GM03348 (cell line): ENCODE results near the gene TPTE2.
A peak's percentile ranks its signal among the peaks of the same experiment; 100 is the strongest.
"Not testable (repeated sequence)": the region's sequence is repeated elsewhere in the genome, so short reads cannot be mapped to it uniquely, and the experiment has no call there.

Source experiments
- DNase-seq: peaks from one replicate; pipeline ENCODE4 v3.0.0; 2012; ENCODE audit warnings: low spot score

The TPTE2 gene

DNA sequence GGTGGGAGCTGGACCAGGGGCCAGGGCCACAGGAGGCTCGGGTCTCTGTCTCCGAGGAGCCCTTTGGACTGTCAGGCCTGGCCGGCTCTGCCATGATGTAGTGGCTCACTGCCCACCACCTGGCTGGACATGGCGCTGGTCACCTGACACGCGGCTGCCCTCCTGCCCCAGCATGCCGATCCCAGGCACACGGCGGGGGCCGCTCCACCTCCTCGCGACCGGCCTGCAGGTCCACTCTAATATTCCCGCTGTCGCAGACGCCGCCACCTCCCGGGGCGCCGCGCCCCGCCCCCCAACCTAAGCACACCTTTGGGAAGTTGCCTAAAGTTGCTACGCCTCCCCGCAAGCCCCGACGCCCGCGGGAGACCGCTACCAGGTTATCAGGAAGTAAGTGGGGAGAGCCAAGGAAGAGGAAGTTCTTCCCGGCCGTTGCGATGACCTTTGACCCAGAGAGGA lies at the start of gene TPTE2:
TPTE2 (minus strand) TSS at position 406 of the 456 bp plus-strand sequence. CDS start 58,298 bp downstream, outside the sequence.
- DNase-seq: not testable (repeated sequence)

DNA sequence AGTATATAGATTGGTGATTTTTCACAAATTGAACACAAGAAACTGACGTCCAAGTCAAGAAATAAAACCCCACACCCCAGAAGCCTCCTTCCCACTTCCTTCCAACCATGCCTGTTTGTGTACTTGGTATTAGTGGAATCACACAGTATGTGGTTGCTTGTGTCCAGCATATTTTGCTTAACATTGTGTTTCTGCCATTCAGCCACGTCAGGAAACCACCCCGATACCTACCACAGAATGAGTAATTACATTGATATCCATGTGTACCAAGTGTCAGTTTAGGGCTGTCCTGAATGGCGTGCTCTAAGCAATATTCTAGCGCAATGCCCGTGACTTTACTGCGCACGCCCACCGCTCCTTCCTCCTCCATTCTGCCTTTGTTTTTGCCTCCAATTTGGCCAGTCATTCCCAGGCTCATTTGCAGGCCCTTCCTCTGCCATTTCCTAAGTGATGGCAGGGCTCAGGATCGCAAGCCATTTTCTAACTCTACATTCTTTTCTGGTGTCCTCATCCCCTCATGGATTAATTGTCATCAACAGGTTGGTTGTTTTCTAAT lies 46.3 kb upstream of the TPTE2 start:
- DNase-seq: no peak

DNA sequence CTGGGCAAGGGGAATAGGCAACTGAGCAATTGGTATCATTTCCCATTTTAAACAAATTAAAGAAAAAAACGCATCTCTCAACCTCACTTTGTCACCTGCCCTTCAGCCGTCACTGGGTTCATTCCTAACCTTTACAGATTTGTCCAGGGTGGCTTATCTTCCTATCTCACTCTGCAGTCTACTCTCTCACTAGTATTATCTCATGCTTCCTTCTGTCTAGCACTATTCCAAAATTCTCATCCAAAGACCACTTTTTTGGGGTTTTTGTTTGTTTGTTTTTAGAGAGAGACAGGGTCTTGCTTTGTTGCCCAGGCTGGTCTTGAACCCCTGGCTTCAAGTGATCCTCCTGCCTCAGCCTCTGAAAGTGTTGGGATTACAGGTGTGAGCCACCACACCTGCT lies 45.4 kb upstream of the TPTE2 start:
- no peak for DNase-seq

DNA sequence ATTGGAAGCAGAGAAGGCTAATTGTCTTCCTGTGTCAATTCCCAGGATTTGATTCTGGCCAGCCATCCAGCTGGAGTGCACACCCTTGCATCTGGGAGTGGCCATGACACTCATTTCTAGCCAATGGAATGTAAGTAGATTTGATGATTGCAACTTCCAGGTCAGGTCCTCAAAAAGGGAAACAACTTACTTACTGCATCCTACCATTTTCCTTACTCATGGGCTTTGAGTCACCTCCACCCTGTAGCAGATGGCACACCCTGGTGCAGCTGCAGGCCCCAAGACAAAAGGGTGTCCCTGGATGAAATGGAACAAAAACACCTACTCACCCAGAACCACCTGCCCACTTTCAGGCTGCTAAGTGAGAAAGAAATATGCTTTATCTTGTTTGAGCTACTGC lies 44.8 kb upstream of the TPTE2 start:
- DNase-seq: no peak

DNA sequence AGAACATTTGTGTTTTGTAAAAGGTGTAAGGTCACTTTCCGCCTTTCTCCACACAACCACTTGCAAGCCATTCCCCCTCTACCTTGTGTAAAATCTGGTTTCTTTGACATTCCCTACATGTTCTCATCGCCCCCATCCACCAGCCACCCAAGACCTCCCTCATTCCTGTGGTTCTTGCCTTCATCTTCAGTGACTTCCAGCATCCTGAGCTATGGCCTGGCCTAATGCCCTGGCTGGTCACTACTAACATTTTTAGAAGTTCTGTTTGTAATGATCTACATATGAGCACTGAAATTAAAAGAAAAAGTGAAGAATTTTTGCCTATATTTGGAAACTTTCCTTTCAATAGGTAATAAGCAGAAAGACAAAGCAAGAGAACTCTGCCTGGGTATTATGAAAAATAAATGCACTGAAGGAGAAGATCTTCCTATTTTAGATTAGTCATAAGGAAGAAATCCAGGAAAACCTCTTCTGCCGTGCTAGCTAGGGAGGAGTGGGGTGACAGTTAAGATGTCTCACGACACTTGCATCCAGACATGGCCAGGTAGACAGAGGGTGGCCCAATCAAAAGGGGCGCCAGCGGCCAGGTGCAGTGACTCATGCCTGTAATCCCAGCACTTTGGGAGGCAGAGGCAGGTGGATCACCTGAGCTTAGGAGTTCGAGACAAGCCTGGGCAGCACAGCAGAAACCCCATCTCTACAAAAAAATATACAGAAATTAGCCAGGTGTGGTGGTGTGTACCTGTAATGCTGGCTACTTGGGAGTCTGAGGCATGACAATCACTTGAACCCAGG lies 44.0 kb upstream of the TPTE2 start:
- peak; percentile 27 for DNase-seq

DNA sequence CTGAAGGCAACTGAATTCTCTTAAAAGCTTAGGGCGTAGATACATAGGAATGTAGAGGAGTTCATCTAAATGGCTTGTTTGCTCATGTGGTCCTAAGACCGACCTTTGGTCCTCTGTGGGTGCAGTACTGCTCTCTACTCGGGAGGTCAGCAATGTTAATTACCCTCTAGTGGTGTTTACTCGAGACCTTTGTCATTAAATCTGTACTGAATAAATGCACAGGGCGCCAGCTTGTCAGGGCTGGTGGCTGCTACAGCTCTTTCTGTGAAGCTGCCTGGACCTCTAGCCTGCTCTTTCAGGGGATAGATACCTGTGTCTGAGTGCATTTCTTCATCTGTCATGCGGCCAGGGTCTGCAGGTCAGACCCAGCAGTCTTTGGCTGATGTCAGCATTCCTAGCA lies 43.0 kb upstream of the TPTE2 start:
- DNase-seq: no peak

DNA sequence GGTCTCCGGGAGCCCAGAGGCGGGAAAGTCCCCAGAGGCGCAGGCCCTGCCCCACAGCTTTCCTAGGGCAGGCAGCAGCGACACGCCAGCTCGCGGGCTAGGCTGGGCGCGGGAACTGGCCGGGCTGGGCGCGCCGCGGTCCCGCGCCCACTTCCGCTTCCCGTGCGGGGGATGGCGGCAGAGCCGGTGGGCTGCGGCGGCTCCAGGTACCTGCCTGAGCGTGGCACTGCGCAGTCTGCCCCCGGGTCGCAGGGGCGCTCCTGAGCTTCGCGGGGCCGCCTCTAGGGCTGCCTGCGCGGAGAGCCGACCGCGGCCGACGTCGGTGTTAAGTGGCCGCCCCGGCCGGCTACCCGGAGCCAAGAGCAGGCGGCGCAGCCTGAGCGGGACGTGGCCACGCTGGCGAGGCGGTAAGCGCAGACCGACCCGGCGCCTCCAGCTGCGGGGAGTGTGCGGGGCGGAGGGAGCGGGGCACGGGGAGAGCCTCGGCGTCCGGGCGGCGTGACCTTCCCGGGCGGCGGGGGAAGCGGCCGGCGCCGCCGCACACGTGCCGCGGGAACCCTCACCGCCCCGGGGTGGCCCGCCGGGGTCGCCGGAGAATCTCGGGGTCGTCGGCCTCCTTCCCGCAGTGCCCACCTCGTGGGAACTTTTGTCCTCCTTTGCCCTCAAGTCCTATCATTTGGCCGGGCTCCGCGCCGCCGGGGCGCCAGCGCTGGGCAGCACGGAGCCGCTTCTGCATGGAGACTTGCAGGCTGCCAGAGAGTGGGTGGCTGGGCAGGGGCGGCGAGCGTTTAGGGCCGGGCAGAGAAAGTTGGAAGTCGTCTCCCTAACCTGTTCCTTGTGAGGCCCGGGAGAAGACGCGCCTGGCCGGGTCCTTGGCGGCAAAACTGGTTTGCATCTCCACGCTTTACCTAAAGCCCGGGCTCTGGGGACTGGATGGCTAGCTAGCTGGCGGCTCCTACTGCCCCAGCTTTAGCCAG lies 40.7 kb upstream of the TPTE2 start:
- peak; percentile 79 for DNase-seq

DNA sequence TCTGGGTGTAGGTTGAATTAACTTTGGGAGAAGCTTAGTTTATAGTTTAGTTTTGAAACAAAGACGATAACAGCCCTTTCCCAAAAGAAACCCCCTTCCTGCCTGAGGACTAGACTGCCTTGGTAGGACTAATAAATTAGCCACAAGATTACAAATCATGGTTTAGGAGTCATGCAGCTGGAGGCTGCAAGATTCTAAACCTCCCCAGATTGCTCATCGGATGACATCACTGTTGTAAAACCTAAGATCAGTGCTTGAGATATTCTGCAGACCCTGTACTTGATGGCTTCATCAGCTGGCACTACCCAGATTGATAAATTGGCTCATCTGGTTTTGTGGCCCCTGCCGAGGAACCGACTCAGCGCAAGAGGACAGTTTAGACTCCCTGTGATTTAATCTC lies 36.2 kb upstream of the TPTE2 start:
- no peak for DNase-seq

DNA sequence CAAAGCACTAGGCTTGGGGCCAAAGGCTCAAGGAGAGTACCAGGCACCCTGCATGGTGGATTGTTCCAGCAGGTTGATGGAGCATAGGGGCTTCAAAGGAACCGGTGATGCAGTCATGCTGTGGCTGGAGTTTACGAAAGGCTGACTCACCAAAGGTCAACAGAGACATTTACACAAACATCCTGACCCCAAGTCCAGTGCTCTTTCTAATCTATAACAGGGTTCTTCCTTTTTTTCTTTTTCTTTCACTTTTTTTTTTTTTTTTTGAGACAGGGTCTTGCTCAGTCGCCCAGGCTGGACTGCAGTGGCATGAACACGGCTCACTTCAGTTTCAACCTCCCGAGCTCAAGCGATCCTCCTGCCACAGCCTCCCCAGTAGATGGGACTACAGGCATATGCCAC lies 35.6 kb upstream of the TPTE2 start:
- DNase-seq: no peak

DNA sequence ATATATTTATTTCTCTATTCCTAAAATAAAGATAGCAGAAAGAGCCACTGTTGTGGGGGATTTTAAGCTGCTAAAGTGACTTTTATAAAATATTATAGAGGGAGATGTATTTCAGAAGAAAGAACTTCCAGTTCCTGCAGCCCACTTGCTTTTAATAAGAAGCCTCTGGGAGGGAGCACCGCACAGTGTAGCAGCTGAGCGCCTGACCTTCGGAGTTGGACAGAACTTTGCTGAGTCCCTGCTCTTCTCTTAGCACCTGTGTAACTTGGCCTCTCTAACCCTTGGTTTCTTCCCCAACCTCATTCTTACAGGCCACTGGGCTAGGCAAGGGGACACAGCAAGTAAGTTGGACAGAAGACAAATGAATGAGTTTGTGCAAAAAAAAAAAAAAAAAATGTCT lies 34.8 kb upstream of the TPTE2 start:
- no peak for DNase-seq

DNA sequence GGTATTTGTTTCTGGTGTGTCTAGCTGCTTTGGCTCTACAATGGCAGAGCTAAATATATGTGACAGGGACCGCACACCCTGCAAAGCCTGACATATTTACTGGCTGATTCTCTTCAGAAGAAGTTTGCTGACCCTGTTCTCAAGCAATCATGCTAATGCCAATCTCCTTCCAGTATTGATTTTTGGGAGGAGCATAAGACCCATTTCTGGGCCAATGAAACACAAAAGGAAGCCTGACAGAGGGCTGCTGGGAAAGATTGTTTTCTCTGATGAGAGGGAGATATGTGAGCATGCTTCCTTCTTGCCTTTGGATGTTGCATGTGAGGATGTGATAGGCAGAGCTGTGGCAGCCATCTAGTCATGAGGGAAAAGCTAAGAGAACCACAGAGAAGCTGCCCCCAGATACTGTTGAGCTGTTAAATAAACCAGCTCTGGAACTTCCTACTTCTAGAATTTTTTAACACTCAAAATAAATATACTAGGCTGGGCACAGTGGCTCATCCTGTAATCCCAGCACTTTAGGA lies 31.4 kb upstream of the TPTE2 start:
- no peak for DNase-seq

DNA sequence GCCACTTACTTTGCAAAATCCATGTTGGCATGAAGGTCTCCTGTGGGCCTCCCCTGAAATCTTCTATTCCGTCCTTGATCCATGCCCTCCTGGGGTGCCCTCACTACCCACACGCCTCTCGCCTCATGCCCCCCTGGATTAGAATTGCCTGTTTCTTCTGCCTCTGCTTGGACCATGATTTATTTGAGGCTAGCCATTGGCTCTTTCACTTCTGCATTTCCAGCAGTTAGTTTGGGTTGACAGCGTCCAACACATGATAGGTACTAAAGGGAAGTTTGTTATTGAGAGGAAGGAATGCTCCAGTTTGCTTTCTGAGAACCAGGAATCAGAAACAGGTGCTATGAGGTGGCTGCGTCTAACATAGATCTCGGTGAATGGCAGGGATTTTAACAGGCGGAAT lies 30.5 kb upstream of the TPTE2 start:
- no peak for DNase-seq

DNA sequence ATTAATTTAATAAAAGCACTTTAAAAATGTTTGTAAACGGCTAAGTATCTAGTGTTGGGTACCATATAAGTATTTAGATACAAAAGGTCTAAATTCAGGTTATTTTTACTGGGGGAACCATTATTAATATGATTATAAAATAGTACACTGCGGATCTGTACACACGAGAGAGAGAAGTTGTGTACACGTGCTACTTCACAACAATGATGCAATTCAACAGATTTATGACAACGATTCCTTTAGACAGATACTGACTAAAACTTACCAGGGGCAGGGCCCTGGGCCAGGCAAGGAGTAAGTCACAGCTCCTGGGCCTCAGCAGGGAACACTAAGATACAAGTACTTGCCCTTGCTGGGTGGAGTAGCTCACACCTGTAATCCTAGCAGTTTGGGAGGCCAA lies 29.1 kb upstream of the TPTE2 start:
- no peak for DNase-seq

DNA sequence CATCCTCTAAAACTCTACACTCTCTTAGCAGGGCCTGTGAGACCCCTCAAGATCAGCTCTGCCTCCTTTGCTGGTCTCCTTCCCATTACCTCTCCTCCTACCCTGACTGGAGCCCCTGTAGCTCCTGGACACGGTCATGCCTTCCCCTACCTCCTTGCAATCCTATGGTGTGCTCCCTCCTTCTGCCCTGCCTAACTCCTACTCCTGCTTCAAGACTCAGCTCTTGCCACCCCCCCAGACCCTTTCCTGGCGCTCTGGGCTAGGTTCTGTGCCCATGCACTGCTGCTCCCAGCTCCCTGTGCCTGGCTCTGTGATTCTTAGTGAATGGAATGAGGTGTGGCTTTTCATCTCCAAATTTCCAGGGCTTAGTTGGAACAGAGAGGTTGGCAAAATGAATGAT lies 28.0 kb upstream of the TPTE2 start:
- DNase-seq: no peak

DNA sequence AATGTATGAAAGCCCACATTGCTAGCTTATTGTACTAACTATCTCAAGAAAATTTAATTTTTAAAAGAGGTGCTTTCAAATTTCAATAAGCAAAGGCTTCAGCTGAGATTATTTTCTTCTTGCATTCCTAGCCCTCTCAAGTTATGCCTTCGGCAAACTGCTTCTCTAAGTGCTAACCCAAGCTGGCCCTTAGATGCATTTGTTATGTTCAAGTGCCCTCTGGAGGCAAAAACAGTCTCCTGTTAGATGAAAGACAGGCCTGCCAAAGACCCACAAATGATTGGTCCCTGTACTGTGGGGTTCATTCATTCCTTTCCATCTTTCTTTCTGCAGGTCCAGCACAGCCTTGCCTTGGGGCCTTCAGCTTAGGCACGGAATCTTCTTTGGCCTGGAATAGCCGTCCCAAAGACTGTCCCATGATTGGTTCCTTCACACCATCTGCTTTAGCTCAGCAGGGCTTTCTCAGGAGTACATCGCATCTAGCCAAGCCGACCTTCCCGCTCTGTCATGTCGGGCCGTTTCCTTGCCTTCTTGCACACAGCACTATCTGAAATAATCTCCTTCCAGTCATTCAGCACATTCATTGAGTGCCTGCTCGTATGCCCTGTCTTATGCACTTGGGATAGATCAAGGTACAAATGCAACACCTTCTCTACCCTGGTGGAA lies 26.4 kb upstream of the TPTE2 start:
- peak; percentile 42 for DNase-seq

DNA sequence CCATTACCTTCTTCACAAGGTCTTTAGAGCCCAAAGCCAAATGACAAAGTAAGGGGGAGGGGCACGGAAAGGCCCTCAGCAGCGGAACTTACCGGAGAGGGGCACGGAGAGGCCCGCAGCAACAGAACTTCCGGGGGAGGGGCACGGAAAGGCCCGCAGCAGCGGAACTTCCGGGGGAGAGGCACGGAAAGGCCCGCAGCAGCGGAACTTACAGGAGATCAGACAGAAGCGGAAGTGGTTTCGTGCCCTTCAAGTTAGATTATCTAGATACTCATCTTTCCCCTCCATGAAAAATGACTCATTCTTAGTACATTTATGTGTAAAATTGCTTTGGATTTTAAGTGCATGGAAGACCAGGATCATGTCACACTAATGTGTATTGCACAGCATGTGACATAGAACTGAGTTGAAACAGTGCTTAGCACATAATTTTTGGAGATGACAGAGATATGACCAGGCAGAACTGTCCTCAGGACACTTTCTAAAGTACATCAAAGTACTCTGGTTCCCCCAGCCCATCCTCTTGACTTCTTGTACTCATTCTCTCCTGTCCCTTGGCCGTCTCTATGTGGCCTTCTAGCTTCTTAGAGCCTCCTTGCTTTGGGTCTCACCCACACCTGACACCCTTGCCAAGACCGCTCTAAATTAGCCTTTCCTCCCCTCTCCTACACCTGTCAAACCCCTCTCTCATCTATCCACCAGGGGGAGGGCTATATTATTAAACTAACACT lies 25.7 kb upstream of the TPTE2 start:
- peak; percentile 13 for DNase-seq

DNA sequence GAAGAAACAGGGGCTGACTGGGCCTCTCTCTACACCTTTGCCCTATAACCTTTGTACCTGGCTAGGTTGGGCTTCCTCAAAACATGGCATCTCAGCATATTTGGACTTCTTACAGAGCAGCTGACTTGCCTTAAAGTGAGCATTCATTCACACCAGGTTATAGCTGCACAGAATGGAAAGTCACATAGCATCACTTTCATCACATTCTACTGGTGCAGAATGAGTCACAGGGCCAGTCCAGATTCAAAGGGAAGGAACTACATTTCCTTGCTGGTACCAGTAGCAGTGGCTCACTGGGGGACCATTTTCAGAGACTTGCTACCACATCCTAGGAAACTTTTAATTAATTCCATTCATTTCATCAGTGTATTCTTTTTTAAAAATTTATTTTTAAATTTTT lies 20.3 kb upstream of the TPTE2 start:
- no peak for DNase-seq

DNA sequence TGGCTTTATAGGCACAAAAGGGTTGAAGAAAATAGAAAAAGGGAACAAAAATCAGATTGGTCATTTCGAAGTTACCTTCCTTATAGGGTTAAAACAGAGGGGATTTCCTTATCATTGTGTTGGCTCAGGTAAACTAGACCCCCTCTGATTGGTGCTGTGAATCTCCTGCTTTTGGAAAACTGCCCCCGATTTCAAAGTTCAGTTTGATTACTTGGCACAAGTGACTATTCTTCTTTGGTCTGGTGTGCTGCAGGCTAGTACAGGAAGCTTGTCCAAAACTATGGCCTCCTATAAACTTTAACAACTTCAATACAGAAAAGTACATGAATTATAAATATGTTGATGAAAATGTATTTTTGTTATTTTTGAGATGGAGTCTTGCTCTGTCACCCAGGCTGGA lies 13.9 kb upstream of the TPTE2 start:
- no peak for DNase-seq

DNA sequence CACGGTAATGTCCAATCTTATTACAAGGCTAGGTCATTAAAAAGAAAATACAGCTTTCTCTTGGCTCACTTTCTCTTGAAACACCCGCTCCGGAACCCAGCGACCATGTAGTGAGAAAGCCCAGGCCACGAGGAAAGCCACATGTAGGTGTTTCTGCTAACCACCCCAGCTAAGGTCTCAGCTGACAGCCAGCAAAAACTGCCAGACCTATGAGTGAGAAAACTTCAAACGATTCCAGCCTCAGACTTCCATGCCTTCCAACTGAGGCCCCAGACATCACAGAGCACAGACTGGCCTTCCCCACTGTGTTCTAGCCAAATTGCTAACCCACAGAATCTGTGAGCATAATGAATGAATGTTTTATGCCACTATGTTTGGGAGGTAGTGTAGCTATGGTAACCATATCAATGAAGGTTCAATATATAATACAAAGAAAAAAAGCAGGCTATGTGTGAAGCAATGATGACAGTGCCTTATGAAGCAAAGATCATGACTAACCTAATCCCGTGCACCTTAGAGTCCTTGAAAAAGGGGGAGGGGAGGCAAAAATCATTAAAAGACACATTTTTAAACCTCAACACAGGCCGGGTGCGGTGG lies 11.9 kb upstream of the TPTE2 start:
- no peak for DNase-seq

DNA sequence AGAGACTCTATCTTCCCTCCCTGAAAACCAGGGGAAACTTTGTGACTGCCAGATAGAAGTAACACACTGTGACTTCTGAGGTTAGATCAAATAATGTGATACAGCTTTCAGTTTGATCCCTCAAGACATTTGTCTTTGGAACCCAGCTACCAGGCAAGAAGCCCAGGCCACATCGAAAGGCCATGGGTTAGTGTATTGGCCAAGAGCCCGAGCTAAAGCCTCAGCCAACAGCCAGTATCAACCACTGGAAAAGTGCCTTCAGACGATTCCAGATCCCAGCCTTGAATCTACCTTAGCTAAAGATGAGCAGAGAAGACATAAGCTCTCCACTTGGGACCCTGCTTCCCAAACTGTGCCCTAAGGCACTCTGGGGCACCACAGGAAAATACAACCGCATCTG lies 10.9 kb upstream of the TPTE2 start:
- no peak for DNase-seq
